SK-N-SH treated with all-trans-retinoic acid at 6 μM for 48 hours (cell line): ENCODE results near the gene RRBP1.

Experiments used
- GLIS3 ChIP-seq: fragments of 250-450 bp; sonication (Bioruptor Pico); IDR thresholded peaks from 2 replicates; pipeline ENCODE4 v1.5.0; 2020; ENCODE audit warnings: mild to moderate bottlenecking, moderate library complexity
- OSR1 ChIP-seq: fragments of 250-450 bp; sonication (Bioruptor Pico); IDR thresholded peaks from 2 replicates; pipeline ENCODE4 v1.8.0; 2022; ENCODE audit warnings: moderate library complexity, mild to moderate bottlenecking, inconsistent platforms
- ZFP30 ChIP-seq: fragments of 450-650 bp; formaldehyde crosslinking; IDR thresholded peaks from 2 replicates; pipeline ENCODE4 v1.5.0; 2022; ENCODE audit warnings: mild to moderate bottlenecking, moderate library complexity
- TF ChIP-seq, protein P1 (sequence below): fragments of 250-450 bp; sonication (Bioruptor Pico); IDR thresholded peaks from 2 replicates; pipeline ENCODE4 v1.8.0; 2020; ENCODE audit warnings: mild to moderate bottlenecking, moderate library complexity, borderline replicate concordance
- TF ChIP-seq, protein P2 (sequence below): fragments of 250-450 bp; sonication (Bioruptor Pico); IDR thresholded peaks from 2 replicates; pipeline ENCODE4 v1.8.0; 2021; ENCODE audit warnings: low read depth, mild to moderate bottlenecking, moderate library complexity, borderline replicate concordance
- TF ChIP-seq, protein P3 (sequence below): fragments of 250-450 bp; sonication (Bioruptor Pico); IDR thresholded peaks from 2 replicates; pipeline ENCODE4 v1.5.1; 2021; ENCODE audit warnings: mild to moderate bottlenecking, moderate library complexity

DNA sequence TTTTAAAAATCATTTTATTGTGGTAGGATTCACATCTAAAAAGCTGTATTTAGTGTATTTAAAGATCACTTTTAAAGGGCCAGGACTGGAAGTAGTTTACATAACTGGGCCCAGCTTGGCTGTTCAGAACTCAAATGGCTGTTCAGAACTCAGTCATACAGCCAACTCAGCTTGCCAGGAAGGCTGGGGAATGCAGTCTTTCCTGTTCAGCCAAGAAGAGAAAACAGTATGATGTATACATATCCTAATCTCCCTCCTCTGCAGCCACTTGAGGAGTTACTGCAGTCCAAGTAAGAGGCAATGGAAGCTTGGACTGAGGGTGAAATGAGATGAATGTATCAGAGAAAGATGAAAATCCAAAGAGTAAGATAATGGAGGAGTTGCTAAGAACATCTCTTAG lies 87.6 kb downstream of the RRBP1 start:
- TF ChIP-seq GLIS3 (CRISPR knock-in tag) (no peak), OSR1 (CRISPR knock-in tag) (no peak), ZFP30 (CRISPR knock-in tag) (no peak)
- TF ChIP-seq, protein P1, sequence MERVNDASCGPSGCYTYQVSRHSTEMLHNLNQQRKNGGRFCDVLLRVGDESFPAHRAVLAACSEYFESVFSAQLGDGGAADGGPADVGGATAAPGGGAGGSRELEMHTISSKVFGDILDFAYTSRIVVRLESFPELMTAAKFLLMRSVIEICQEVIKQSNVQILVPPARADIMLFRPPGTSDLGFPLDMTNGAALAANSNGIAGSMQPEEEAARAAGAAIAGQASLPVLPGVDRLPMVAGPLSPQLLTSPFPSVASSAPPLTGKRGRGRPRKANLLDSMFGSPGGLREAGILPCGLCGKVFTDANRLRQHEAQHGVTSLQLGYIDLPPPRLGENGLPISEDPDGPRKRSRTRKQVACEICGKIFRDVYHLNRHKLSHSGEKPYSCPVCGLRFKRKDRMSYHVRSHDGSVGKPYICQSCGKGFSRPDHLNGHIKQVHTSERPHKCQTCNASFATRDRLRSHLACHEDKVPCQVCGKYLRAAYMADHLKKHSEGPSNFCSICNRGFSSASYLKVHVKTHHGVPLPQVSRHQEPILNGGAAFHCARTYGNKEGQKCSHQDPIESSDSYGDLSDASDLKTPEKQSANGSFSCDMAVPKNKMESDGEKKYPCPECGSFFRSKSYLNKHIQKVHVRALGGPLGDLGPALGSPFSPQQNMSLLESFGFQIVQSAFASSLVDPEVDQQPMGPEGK (CRISPR knock-in tag), result no peak
- TF ChIP-seq, protein P2, sequence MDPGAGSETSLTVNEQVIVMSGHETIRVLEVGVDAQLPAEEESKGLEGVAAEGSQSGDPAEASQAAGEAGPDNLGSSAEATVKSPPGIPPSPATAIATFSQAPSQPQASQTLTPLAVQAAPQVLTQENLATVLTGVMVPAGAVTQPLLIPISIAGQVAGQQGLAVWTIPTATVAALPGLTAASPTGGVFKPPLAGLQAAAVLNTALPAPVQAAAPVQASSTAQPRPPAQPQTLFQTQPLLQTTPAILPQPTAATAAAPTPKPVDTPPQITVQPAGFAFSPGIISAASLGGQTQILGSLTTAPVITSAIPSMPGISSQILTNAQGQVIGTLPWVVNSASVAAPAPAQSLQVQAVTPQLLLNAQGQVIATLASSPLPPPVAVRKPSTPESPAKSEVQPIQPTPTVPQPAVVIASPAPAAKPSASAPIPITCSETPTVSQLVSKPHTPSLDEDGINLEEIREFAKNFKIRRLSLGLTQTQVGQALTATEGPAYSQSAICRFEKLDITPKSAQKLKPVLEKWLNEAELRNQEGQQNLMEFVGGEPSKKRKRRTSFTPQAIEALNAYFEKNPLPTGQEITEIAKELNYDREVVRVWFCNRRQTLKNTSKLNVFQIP, result no peak
- TF ChIP-seq, protein P3, sequence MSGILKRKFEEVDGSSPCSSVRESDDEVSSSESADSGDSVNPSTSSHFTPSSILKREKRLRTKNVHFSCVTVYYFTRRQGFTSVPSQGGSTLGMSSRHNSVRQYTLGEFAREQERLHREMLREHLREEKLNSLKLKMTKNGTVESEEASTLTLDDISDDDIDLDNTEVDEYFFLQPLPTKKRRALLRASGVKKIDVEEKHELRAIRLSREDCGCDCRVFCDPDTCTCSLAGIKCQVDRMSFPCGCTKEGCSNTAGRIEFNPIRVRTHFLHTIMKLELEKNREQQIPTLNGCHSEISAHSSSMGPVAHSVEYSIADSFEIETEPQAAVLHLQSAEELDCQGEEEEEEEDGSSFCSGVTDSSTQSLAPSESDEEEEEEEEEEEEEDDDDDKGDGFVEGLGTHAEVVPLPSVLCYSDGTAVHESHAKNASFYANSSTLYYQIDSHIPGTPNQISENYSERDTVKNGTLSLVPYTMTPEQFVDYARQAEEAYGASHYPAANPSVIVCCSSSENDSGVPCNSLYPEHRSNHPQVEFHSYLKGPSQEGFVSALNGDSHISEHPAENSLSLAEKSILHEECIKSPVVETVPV (CRISPR knock-in tag), result no peak
